K562 (cell line): Measurements from ENCODE around the gene FXYD1. TPM values are rescaled to one million over a fixed set of nuclear protein-coding genes. Genes with fewer than 3 reads are reported as not detected.
A peak's percentile ranks its signal among the peaks of the same experiment; 100 is the strongest.

Source experiments
- AFF4 ChIP-seq: sonication (generic); formaldehyde crosslinking; IDR thresholded peaks from 2 replicates; pipeline ENCODE4 v1.8.0; 2023; ENCODE audit warnings: mild to moderate bottlenecking, missing genetic modification reagents
- ARID2 ChIP-seq: fragments of 450-650 bp; IDR thresholded peaks from 2 replicates; pipeline ENCODE4 v1.6.1; 2017; ENCODE audit warnings: antibody characterized with exemption, mild to moderate bottlenecking
- ATF6 ChIP-seq: sonication (generic); formaldehyde crosslinking; IDR thresholded peaks from 2 replicates; pipeline ENCODE4 v1.4.0; 2020; ENCODE audit warnings: mild to moderate bottlenecking, missing genetic modification reagents
- BCOR ChIP-seq: fragments of 450-650 bp; IDR thresholded peaks from 2 replicates; pipeline ENCODE4 v1.6.1; 2016
- FOXM1 ChIP-seq, 2 experiments: fragments of 450-650 bp in 1 of 2; sonication (generic) in 1 of 2; formaldehyde crosslinking in 1 of 2; IDR thresholded peaks; 2 replicates each; pipeline versions ENCODE4 v1.6.1 to v1.9.0; 2017 to 2022; ENCODE audit warnings: low read depth in 2 of 2, mild to moderate bottlenecking in 2 of 2, missing genetic modification reagents in 1 of 2, moderate library complexity in 1 of 2
- MAZ ChIP-seq, 2 experiments: fragments of 450-650 bp in 1 of 2; sonication (generic) in 1 of 2; formaldehyde crosslinking; IDR thresholded peaks in 1 of 2; conservative IDR thresholded peaks in 1 of 2; 2 replicates each; pipeline versions ENCODE4 v1.4.0 to v1.5.0; 2020; ENCODE audit warnings: mild to moderate bottlenecking in 1 of 2, missing genetic modification reagents in 1 of 2
- NCOR1 ChIP-seq: fragments of 450-650 bp; IDR thresholded peaks from 2 replicates; pipeline ENCODE4 v1.6.1; 2016; ENCODE audit warnings: mild to moderate bottlenecking, moderate library complexity
- NFE2 ChIP-seq: IDR thresholded peaks from 2 replicates; pipeline ENCODE4 v1.6.1; 2014; ENCODE audit warnings: antibody characterized with exemption, low read depth
- PCBP2 ChIP-seq: fragments of 200-400 bp; formaldehyde crosslinking; IDR thresholded peaks from 2 replicates; pipeline ENCODE4 v1.6.1; 2018; ENCODE audit warnings: low read length, low read depth, mild to moderate bottlenecking, moderate library complexity; ENCODE audit not compliant: poor library complexity, severe bottlenecking
- POLR2G ChIP-seq: fragments of 200-400 bp; formaldehyde crosslinking; IDR thresholded peaks from 2 replicates; pipeline ENCODE4 v1.6.1; 2017; ENCODE audit warnings: low read depth, mild to moderate bottlenecking, antibody characterized with exemption, low read length, moderate library complexity
- RBBP5 ChIP-seq: fragments of 200-600 bp; sonication (generic); IDR thresholded peaks from 2 replicates; pipeline ENCODE4 v1.6.1; 2012; ENCODE audit warnings: borderline replicate concordance, mild to moderate bottlenecking, low read length, control low read depth, inconsistent platforms; ENCODE audit not compliant: insufficient read depth, poor library complexity, severe bottlenecking
- TCFL5 ChIP-seq: fragments of 250-450 bp; sonication (Bioruptor Pico); conservative IDR thresholded peaks from 2 replicates; pipeline ENCODE4 v1.6.1; 2021; ENCODE audit warnings: mild to moderate bottlenecking, moderate library complexity, matching md5 sums
- ZNF354B ChIP-seq: fragments of 250-450 bp; sonication (Bioruptor Pico); IDR thresholded peaks from 2 replicates; pipeline ENCODE4 v1.4.0; 2020
- ZNF609 ChIP-seq: sonication (generic); formaldehyde crosslinking; IDR thresholded peaks from 2 replicates; pipeline ENCODE4 v1.8.1; 2023; ENCODE audit warnings: missing genetic modification reagents, mild to moderate bottlenecking, borderline replicate concordance
- polyA plus RNA-seq, 8 experiments: library from polyadenylated mRNA; depleted of rRNA in 4 of 8; stranded (reverse) in 5 of 8; unstranded in 3 of 8; fragments of >200 nt; fragmentation: Nextera tagmentation in 2 of 8; fragmentation: Illumina TruSeq in 1 of 8; extraction: Ambion mirVana in 2 of 8; extraction: Trizol in 1 of 8; gene quantifications; 2 replicates each; pipeline versions ENCODE4 v1.2.1 to v1.2.3, GENCODE V29; 2011 to 2014; ENCODE audit warnings: inconsistent platforms in 1 of 8, missing spikeins in 1 of 8
- total RNA-seq, 7 experiments: library from RNA; depleted of rRNA in 6 of 7; stranded (reverse); fragments of >200 nt in 6 of 7; fragmentation: Illumina TruSeq in 2 of 7; extraction: Trizol in 2 of 7; gene quantifications; 2 replicates each; pipeline versions ENCODE4 v1.2.1 to v1.2.3, GENCODE V29; 2011 to 2021; ENCODE audit warnings: low replicate concordance in 1 of 7

FXYD1 gene
- total and polyA plus RNA-seq, 9 of the 15 experiments (the other 6 are each of a cell fraction or from before 2014, with no cell fraction given): 0.40 to 3.2 (median 1.8) TPM; not detected in 3

- TF ChIP-seq ZNF609 (CRISPR knock-in tag) (no peak; the same call in 1 of the 2 replicates), AFF4 (CRISPR knock-in tag) (0 out of 2 replicates have a peak, but pooled peaks have one; percentile 36), FOXM1 (IDR thresholded peaks at IDR 0.05; ENCODE audit: low read depth) (no peak), FOXM1 (CRISPR knock-in tag; IDR thresholded peaks at IDR 0.05; ENCODE audit: low read depth) (0 out of 2 replicates have a peak, but pooled peaks have one; percentile 37), POLR2G (peak; percentile 89), BCOR (peak; percentile 80), NFE2 (no peak; the same call in 1 of the 2 replicates), ZNF354B (no peak), MAZ (CRISPR knock-in tag; conservative IDR thresholded peaks at IDR 0.05 in 1 of 2, IDR thresholded peaks at IDR 0.05 in 1 of 2) (peak; percentile 77 to 78; a peak in 3 of 4 replicates), ARID2 (peak; percentile 76; the same call in 1 of the 2 replicates), ATF6 (CRISPR knock-in tag) (peak; percentile 15; the same call in 1 of the 2 replicates), TCFL5 (CRISPR knock-in tag) (no peak), RBBP5 (peak; percentile 34), PCBP2 (no peak), NCOR1 (peak; percentile 28)
Observed at GRCh38 chr19:35154525-35155406, 16.1 kb downstream of the FXYD1 start, which contains the start of gene FXYD5 (continued).
